GM12878 (cell line): Measurements from ENCODE around the gene TMPRSS7. TPM values are rescaled to one million over a fixed set of nuclear protein-coding genes. Genes with fewer than 3 reads are reported as not detected.

Source experiments
- ATAC-seq: fragments of 200-7000 bp; cut with Tn5 transposase; 3 replicates; pipeline ENCODE4 v1.9.1; 2020; ENCODE audit warnings: mild to moderate bottlenecking, moderate library complexity
- BruUV-seq: library from RNA; stranded (reverse); fragments of 400-500 nt; replicated peaks from 2 replicates; lab custom pipeline; 2021; lab: Mats Ljungman, UMichigan
- CTCF ChIA-PET: fragments of 300-600 bp; sonication (Branson Sonifier 250); formaldehyde crosslinking; extraction: SDS; loops from one replicate; lab custom pipeline; 2021; ENCODE audit warnings: inconsistent platforms; lab: Yijun Ruan, JAX
- POLR2A ChIA-PET: fragments of 350-600 bp; formaldehyde crosslinking; extraction: SDS; loops from one replicate; lab custom pipeline; 2021; ENCODE audit warnings: inconsistent platforms; lab: Charles Lee
- RAD21 ChIA-PET: fragments of 300-600 bp; sonication (Branson Sonifier 250); formaldehyde crosslinking; loops from one replicate; lab custom pipeline; 2023; ENCODE audit warnings: antibody characterized with exemption; ENCODE audit not compliant: unreplicated experiment; lab: Charles Lee
- SMC1A ChIA-PET: fragments of 300-600 bp; sonication (Branson Sonifier 250); formaldehyde crosslinking; loops from one replicate; lab custom pipeline; 2023; ENCODE audit not compliant: unreplicated experiment, uncharacterized antibody; lab: Charles Lee
- DNase-seq: peaks from one replicate; pipeline ENCODE4 v3.0.0-alpha.2; 2011; ENCODE audit warnings: low read depth, low spot score
- FAIRE-seq: peaks from 3 replicates; lab custom pipeline; 2011; peaks lifted over from hg19 to GRCh38; lab: Jason Lieb, UNC
- H2AFZ ChIP-seq: 2 replicates; pipeline ENCODE4 v1.6.0; 2011; ENCODE audit warnings: low read depth, low read length, control low read depth; ENCODE audit not compliant: control insufficient read depth
- H3K27ac ChIP-seq: 2 replicates; pipeline ENCODE4 v1.5.1; 2011; ENCODE audit warnings: control low read depth; ENCODE audit not compliant: control insufficient read depth, insufficient read depth
- H3K27me3 ChIP-seq, 2 experiments: replicated peaks in 1 of 2; 2 replicates each; pipeline versions ENCODE4 v1.6.0 to v1.6.1; 2011; ENCODE audit warnings: low read length in 1 of 2; ENCODE audit not compliant: control insufficient read depth in 2 of 2, insufficient read depth in 2 of 2
- H3K36me3 ChIP-seq, 2 experiments: 2 replicates each; pipeline ENCODE4 v1.5.1; 2011; ENCODE audit warnings: low read length in 1 of 2; ENCODE audit not compliant: control insufficient read depth in 2 of 2, insufficient read depth in 2 of 2
- H3K4me1 ChIP-seq: 2 replicates; pipeline ENCODE4 v1.6.1; 2011; ENCODE audit warnings: mild to moderate bottlenecking, low read length, moderate library complexity, mixed read lengths; ENCODE audit not compliant: control insufficient read depth, insufficient read depth
- H3K4me2 ChIP-seq: 2 replicates; pipeline ENCODE4 v1.6.0; 2011; ENCODE audit warnings: control low read depth; ENCODE audit not compliant: control insufficient read depth, insufficient read depth
- H3K4me3 ChIP-seq: fragments of 200-600 bp; sonication (generic); 2 replicates; pipeline ENCODE4 v1.5.1; 2016
- H3K79me2 ChIP-seq: 2 replicates; pipeline ENCODE4 v1.6.0; 2011; ENCODE audit warnings: low read length; ENCODE audit not compliant: control insufficient read depth, insufficient read depth
- H3K9ac ChIP-seq: 2 replicates; pipeline ENCODE4 v1.8.0; 2011; ENCODE audit warnings: low read length, control low read depth, mixed read lengths; ENCODE audit not compliant: control insufficient read depth, insufficient read depth
- H3K9me3 ChIP-seq: replicated peaks from 3 replicates; pipeline ENCODE4 v1.5.1; 2011; ENCODE audit warnings: mild to moderate bottlenecking, low read length; ENCODE audit not compliant: control insufficient read depth, insufficient read depth
- H4K20me1 ChIP-seq: 2 replicates; pipeline ENCODE4 v1.6.0; 2011; ENCODE audit not compliant: control insufficient read depth, insufficient read depth
- BACH1 ChIP-seq: fragments of 450-650 bp; IDR thresholded peaks from 2 replicates; pipeline ENCODE4 v1.6.1; 2017; ENCODE audit warnings: mild to moderate bottlenecking, borderline replicate concordance
- CBX5 ChIP-seq: sonication (generic); IDR thresholded peaks from 2 replicates; pipeline ENCODE4 v1.6.1; 2016; ENCODE audit warnings: low read depth, moderate library complexity, mild to moderate bottlenecking, inconsistent platforms
- HDGF ChIP-seq: fragments of 450-650 bp; IDR thresholded peaks from 2 replicates; pipeline ENCODE4 v1.6.1; 2016; ENCODE audit warnings: antibody characterized with exemption
- LARP7 ChIP-seq: fragments of 450-650 bp; IDR thresholded peaks from 2 replicates; pipeline ENCODE4 v1.6.1; 2017; ENCODE audit warnings: mild to moderate bottlenecking
- MYB ChIP-seq: fragments of 150-350 bp; IDR thresholded peaks from 2 replicates; pipeline ENCODE4 v1.6.1; 2014; ENCODE audit warnings: mild to moderate bottlenecking, low read depth, low read length, borderline replicate concordance
- PML ChIP-seq: IDR thresholded peaks from 2 replicates; pipeline ENCODE4 v1.6.1; 2012; ENCODE audit warnings: low read length, inconsistent platforms
- RAD21 ChIP-seq: IDR thresholded peaks from 2 replicates; pipeline ENCODE4 v1.6.1; 2011; ENCODE audit warnings: mild to moderate bottlenecking, low read depth, low read length, moderate library complexity; ENCODE audit not compliant: insufficient read depth
- RB1 ChIP-seq: fragments of 450-650 bp; formaldehyde crosslinking; IDR thresholded peaks from 2 replicates; pipeline ENCODE4 v1.6.1; 2017; ENCODE audit warnings: mild to moderate bottlenecking, borderline replicate concordance
- WRNIP1 ChIP-seq: IDR thresholded peaks from 2 replicates; pipeline ENCODE4 v1.6.1; 2011; ENCODE audit warnings: low read depth, low read length, improper control_type of control experiment, borderline replicate concordance
- YY1 ChIP-seq: IDR thresholded peaks from 2 replicates; pipeline ENCODE4 v1.6.1; 2011; ENCODE audit warnings: low read depth, mild to moderate bottlenecking, low read length
- ZBTB4 ChIP-seq: fragments of 450-650 bp; formaldehyde crosslinking; IDR thresholded peaks from 2 replicates; pipeline ENCODE4 v1.4.0; 2022; ENCODE audit warnings: mild to moderate bottlenecking, moderate library complexity
- WGBS: methylation state at CpG from one replicate; pipeline ENCODE4 v1.1.6; 2016; ENCODE audit warnings: low lambda C conversion rate; ENCODE audit not compliant: insufficient replicate concordance, insufficient coverage; ENCODE audit errors: missing lambda C conversion rate; 5-methylcytosine and 5-hydroxymethylcytosine counted together
- in situ Hi-C: fragments of 300-500 bp; cut with MboI; formaldehyde crosslinking; loops from 9 replicates; pipeline ENCODE4 v1.14.3; 2018; ENCODE audit warnings: mixed read lengths
- intact Hi-C: fragments of 100-400 bp; cut with micrococcal nuclease; formaldehyde crosslinking; loops from one replicate; pipeline ENCODE4 v1.14.2; 2022; ENCODE audit not compliant: unreplicated experiment
- polyA plus RNA-seq, 11 experiments: library from polyadenylated mRNA; depleted of rRNA in 4 of 11; unstranded in 6 of 11; stranded (reverse) in 5 of 11; fragments of >200 nt; fragmentation: Nextera tagmentation in 4 of 11; fragmentation: Illumina TruSeq in 1 of 11; extraction: Ambion mirVana in 4 of 11; extraction: Trizol in 1 of 11; gene quantifications; 1 replicate in 1 of 11; 2 replicates in 10 of 11; pipeline versions ENCODE4 v1.2.1 to v1.2.3, GENCODE V29; 2011 to 2016; ENCODE audit warnings: inconsistent platforms in 2 of 11, missing spikeins in 2 of 11, low read depth in 1 of 11
- total RNA-seq, 4 experiments: library from RNA; depleted of rRNA in 3 of 4; stranded (reverse); fragments of >200 nt in 3 of 4; fragmentation: Illumina TruSeq in 1 of 4; extraction: Trizol in 1 of 4; gene quantifications; 2 replicates each; pipeline versions ENCODE4 v1.2.1 to v1.2.3, GENCODE V29; 2013 to 2021
- TF ChIP-seq, protein P1 (sequence below): IDR thresholded peaks from 2 replicates; pipeline ENCODE4 v1.6.1; 2012; ENCODE audit warnings: low read depth, low read length, improper control_type of control experiment
- TF ChIP-seq, protein P2 (sequence below): IDR thresholded peaks from 2 replicates; pipeline ENCODE4 v1.6.1; 2012; ENCODE audit warnings: mild to moderate bottlenecking, low read depth, low read length
- TF ChIP-seq, protein P3 (sequence below): IDR thresholded peaks from 2 replicates; pipeline ENCODE4 v1.6.1; 2011; ENCODE audit warnings: mild to moderate bottlenecking, low read depth, low read length, moderate library complexity; ENCODE audit not compliant: insufficient replicate concordance

Gene TMPRSS7
- total and polyA plus RNA-seq, 10 of the 15 experiments (the other 5 are each of a cell fraction or from before 2014, with no cell fraction given): 0.03 TPM; not detected in 9

- intact Hi-C loops: no loop called here
- peaks cover 83% of the 10 kb centered on the region for H3K4me1 ChIP-seq
- POLR2A ChIA-PET: interaction anchor here (0.9 to 2.5 kb wide), 4 partner anchors 9 to 375 kb away, joined by 3 to 9 read pairs (median 3); partner anchors contain the start of gene GCSAM
- 0 out of 2 replicates have a peak, but pooled peaks have one; percentile 19 for TF ChIP-seq PML
- TF ChIP-seq CBX5: no peak
- TF ChIP-seq, protein P1, sequence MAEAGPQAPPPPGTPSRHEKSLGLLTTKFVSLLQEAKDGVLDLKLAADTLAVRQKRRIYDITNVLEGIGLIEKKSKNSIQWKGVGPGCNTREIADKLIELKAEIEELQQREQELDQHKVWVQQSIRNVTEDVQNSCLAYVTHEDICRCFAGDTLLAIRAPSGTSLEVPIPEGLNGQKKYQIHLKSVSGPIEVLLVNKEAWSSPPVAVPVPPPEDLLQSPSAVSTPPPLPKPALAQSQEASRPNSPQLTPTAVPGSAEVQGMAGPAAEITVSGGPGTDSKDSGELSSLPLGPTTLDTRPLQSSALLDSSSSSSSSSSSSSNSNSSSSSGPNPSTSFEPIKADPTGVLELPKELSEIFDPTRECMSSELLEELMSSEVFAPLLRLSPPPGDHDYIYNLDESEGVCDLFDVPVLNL: no peak
- TF ChIP-seq WRNIP1: peak; percentile 41
- TF ChIP-seq, protein P2, sequence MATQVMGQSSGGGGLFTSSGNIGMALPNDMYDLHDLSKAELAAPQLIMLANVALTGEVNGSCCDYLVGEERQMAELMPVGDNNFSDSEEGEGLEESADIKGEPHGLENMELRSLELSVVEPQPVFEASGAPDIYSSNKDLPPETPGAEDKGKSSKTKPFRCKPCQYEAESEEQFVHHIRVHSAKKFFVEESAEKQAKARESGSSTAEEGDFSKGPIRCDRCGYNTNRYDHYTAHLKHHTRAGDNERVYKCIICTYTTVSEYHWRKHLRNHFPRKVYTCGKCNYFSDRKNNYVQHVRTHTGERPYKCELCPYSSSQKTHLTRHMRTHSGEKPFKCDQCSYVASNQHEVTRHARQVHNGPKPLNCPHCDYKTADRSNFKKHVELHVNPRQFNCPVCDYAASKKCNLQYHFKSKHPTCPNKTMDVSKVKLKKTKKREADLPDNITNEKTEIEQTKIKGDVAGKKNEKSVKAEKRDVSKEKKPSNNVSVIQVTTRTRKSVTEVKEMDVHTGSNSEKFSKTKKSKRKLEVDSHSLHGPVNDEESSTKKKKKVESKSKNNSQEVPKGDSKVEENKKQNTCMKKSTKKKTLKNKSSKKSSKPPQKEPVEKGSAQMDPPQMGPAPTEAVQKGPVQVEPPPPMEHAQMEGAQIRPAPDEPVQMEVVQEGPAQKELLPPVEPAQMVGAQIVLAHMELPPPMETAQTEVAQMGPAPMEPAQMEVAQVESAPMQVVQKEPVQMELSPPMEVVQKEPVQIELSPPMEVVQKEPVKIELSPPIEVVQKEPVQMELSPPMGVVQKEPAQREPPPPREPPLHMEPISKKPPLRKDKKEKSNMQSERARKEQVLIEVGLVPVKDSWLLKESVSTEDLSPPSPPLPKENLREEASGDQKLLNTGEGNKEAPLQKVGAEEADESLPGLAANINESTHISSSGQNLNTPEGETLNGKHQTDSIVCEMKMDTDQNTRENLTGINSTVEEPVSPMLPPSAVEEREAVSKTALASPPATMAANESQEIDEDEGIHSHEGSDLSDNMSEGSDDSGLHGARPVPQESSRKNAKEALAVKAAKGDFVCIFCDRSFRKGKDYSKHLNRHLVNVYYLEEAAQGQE: no peak
- TF ChIP-seq ZBTB4 (CRISPR knock-in tag): 0 out of 2 replicates have a peak, but pooled peaks have one; percentile 28
- TF ChIP-seq, protein P3, sequence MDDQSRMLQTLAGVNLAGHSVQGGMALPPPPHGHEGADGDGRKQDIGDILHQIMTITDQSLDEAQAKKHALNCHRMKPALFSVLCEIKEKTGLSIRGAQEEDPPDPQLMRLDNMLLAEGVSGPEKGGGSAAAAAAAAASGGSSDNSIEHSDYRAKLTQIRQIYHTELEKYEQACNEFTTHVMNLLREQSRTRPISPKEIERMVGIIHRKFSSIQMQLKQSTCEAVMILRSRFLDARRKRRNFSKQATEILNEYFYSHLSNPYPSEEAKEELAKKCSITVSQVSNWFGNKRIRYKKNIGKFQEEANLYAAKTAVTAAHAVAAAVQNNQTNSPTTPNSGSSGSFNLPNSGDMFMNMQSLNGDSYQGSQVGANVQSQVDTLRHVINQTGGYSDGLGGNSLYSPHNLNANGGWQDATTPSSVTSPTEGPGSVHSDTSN: peak; percentile 71
- TF ChIP-seq LARP7: no peak
- no peak for TF ChIP-seq RB1
- no peak for TF ChIP-seq BACH1
- TF ChIP-seq RAD21: 0 out of 2 replicates have a peak, but pooled peaks have one; percentile 2
- no peak for TF ChIP-seq HDGF
- no peak for TF ChIP-seq MYB
- TF ChIP-seq YY1: 0 out of 2 replicates have a peak, but pooled peaks have one; percentile 16
Observed at GRCh38 chr3:112123548-112123947, 89.0 kb downstream of the TMPRSS7 start.

More at GRCh38 chr3:112123548-112123947, 89.0 kb downstream of the TMPRSS7 start:
- DNase-seq: no peak
- no peak for FAIRE-seq
- Histone ChIP-seq H3K4me3 (no peak overlapping the region), H4K20me1 (no peaks in the 10 kb centered on the region), H3K27me3 (no peaks in the 10 kb centered on the region), H3K4me2 (peak overlapping the region; percentile 46), H3K36me3 (peaks cover 5 to 16% of the 10 kb centered on the region in 2 experiments; a peak in 2 of 4 replicates), H3K27ac (peak overlapping the region; percentile 91), H3K9ac (peak overlapping the region; percentile 31), H3K79me2 (peaks cover 70% of the 10 kb centered on the region), H3K9me3 (no peaks in the 10 kb centered on the region), H2AFZ (no peak overlapping the region)
- ChIA-PET CTCF (interaction anchor here (0.7 to 18.1 kb wide), 9 partner anchors 6 to 397 kb away, joined by 3 to 226 read pairs (median 6); partner anchors contain the start of gene SLC9C1), SMC1A (interaction anchor here (1.0 to 18.5 kb wide), 3 partner anchors 6 to 13 kb away, joined by 5 to 489 read pairs (median 66); partner anchors contain the start of gene GCSAM), RAD21 (interaction anchor here (0.9 to 17.9 kb wide), 6 partner anchors 7 to 366 kb away, joined by 3 to 457 read pairs (median 8); partner anchors contain the start of gene GCSAM)
- in situ Hi-C loops: no loop called here
- ATAC-seq: no peak; the same call in 2 of the 3 replicates
- BruUV-seq: no TSS peak
- 3% methylated on average over 2 of the region's 2 CpGs for WGBS
